ENCODE measurements around the gene ZNF611.

DNA sequence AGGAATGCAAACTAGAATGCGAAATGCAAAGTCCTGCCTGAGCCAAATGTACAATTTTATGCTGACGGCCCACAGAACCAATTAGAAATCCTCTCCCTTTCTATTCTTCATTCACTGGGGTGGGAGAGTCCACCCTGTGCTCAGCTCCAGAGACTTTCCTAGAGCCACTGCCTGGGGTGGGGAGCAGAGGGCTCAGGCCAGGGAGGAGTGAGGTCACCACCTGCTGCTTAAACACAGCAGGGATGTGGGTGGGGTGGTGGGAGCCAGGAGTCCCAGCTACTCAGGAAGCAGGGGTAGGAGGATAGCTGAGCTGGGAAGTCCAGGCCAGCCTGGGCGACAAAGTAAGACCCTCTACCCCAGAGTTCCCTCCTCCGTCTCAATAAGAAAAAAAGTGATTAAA lies 69.8 kb downstream of the ZNF611 start:
- TF ChIP-seq, protein P1, sequence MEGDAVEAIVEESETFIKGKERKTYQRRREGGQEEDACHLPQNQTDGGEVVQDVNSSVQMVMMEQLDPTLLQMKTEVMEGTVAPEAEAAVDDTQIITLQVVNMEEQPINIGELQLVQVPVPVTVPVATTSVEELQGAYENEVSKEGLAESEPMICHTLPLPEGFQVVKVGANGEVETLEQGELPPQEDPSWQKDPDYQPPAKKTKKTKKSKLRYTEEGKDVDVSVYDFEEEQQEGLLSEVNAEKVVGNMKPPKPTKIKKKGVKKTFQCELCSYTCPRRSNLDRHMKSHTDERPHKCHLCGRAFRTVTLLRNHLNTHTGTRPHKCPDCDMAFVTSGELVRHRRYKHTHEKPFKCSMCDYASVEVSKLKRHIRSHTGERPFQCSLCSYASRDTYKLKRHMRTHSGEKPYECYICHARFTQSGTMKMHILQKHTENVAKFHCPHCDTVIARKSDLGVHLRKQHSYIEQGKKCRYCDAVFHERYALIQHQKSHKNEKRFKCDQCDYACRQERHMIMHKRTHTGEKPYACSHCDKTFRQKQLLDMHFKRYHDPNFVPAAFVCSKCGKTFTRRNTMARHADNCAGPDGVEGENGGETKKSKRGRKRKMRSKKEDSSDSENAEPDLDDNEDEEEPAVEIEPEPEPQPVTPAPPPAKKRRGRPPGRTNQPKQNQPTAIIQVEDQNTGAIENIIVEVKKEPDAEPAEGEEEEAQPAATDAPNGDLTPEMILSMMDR (IDR thresholded peaks at IDR 0.05): no peak
- TF ChIP-seq POLR2AphosphoS5 (IDR thresholded peaks at IDR 0.05): no peak
